Omental fat pad (tissue), 4 donors: ENCODE measurements around the gene RAB11B. TPM values are rescaled to one million over a fixed set of nuclear protein-coding genes. Genes with fewer than 3 reads are reported as not detected.

Source experiments
- ATAC-seq: fragments of 150-250 bp; one replicate; pipeline ENCODE4 v1.9.1; 2016; ENCODE audit warnings: mild to moderate bottlenecking, moderate library complexity; ENCODE audit not compliant: low FRiP score
- DNase-seq: peaks from one replicate; pipeline ENCODE4 v3.0.0-alpha.2; 2019; ENCODE audit warnings: low spot score
- CTCF ChIP-seq, 3 donors: fragments of 450-650 bp; IDR thresholded peaks; one replicate each; pipeline ENCODE4 v1.5.1; 2016 to 2017; ENCODE audit warnings: antibody characterized with exemption in 3 of 3, mild to moderate bottlenecking in 3 of 3, moderate library complexity in 2 of 3
- total RNA-seq, 4 donors: library from RNA; depleted of rRNA; stranded (reverse); fragments of >200 nt; gene quantifications; one replicate each; pipeline ENCODE4 v1.1.0, GENCODE V29; 2016

RAB11B gene
- total RNA-seq, 4 donors from 2014 or later = 31.6 to 55.6 (median 41.2) TPM

DNA sequence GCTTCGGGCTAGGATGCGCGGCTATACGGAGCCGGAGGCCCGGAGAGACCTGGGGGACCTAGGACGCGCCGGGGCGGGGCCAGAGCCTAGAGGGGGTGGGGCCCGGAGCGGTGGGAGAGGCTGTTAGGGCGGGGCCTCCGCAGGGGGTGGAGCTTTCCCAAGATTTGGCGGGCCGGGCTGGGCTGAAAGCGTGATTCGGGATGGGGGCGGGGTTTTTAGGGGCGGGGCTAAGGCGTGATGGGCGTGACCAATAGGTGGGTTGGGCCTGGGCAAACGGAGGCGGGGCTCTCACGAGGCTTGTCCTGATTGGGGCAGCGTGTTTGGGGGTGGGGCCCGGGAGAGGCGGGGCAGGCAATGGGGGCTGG is 439 bp downstream of the RAB11B start:
- DNase-seq (peak; percentile 97), ATAC-seq (peak; percentile 91)
- no peak for TF ChIP-seq CTCF (IDR thresholded peaks at IDR 0.05)

DNA sequence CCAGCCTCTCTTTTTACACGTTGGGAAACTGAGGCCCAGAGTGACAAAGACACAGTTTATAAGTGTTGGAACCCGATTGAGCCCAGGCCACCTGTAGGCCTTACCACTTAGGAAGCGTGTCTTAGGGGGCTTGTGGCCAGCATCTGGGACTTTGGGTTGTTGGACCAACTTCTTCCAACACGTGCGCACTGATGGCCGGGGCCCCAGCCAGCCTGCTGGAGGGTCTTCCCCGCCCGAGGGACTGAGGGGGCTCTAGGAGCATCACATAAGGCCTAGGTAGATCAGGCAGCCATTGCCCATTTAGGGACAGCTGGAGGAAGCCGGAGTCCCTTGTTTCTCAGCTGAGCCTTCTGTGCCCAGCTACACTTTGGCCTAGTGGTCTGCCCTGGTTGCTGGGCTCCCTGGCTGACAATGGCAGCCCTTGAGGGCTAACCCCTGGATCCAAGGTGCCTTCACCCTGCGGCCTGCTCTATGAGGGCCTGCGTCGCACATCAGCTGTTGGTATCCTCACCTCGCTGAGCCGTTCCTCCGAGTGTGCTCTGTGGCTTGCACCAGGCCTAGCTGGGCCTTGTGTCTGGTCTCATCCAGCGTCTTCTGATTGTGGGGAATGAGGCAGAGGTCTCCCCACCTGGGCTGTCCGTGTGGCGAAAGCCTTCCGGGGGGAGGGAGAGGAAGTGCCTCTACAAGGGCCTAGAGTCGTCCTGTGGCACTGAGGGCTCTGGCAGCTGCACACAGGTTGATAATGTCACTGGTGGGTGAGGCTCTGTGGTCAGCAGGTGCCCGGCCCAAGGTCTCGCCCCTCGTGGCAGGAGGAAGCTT is 1.2 kb downstream of the RAB11B start:
- no peak for ATAC-seq
- DNase-seq = no peak

GRCh38 chr19:8392017-8392591 is 1.9 kb downstream of the RAB11B start:
- TF ChIP-seq CTCF (IDR thresholded peaks at IDR 0.05) = no peak
- DNase-seq (no peak), ATAC-seq (no peak)

More for the DNA sequence above, 1.2 kb downstream of the RAB11B start:
- no peak for TF ChIP-seq CTCF (IDR thresholded peaks at IDR 0.05)

- DNase-seq (no peak), ATAC-seq (no peak)
- TF ChIP-seq CTCF (IDR thresholded peaks at IDR 0.05) = no peak
These were observed 3.2 kb downstream of the RAB11B start for GRCh38 chr19:8393192-8393870.

DNA sequence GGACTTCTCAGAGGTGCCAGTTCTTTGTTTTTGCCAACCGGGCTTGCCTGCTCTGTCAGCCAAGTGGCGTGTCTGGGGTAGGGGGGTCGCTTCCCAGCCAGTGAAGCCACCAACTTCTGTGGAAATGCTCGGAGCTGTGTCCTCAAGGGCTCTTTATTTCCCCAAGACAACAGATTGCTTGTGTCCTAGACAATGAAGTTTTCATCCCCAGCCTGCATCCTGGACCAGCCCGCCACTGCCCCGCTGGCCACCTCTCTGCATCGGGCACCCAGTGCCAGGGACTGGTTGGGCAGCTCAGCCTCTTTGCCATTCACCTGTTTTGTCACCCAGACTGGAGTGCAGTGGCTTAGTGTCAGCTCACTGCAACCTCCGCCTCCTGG is 3.7 kb downstream of the RAB11B start:
- no peak for TF ChIP-seq CTCF (IDR thresholded peaks at IDR 0.05)
- DNase-seq = no peak
- ATAC-seq = no peak

DNA sequence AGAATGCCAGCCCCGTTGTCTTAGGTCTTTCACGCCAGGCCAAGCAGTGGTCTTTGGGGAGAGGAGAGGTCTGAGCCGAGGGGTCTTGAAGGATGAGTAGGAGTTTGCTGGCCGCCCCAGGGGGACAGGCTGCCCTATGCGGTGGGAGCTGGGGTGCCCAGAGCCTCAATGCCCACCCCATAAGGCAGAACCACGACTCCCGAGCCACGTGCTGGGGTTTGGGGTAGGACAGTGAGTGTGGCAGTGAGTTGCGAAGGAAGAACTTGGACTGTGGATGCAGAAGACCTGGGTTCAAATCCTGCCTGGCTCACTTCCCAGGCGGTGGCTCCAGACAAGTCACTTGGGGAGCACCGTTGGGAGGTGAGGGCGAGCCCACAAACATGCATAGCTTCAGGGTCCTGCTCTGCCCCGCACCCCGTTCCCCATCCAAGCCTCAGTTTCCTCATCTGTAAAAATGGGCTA is 5.5 kb downstream of the RAB11B start:
- ATAC-seq = no peak
- TF ChIP-seq CTCF (IDR thresholded peaks at IDR 0.05) = no peak
- no peak for DNase-seq
